Endothelial cell of umbilical vein (primary cell): ENCODE measurements around the gene SP8. TPM values are rescaled to one million over a fixed set of nuclear protein-coding genes. Genes with fewer than 3 reads are reported as not detected.

Experiments used
- BruUV-seq: library from RNA; stranded (reverse); fragments of 400-500 nt; replicated peaks from 2 replicates; lab custom pipeline; 2021; lab: Mats Ljungman, UMichigan
- CTCF ChIA-PET: fragments of 300-600, 350-600 bp; sonication (Branson Sonifier 250); formaldehyde crosslinking; loops from one replicate; lab custom pipeline; 2021; ENCODE audit warnings: antibody characterized with exemption, inconsistent platforms; lab: Charles Lee
- POLR2A ChIA-PET: fragments of 300-600, 350-600 bp; sonication (Branson Sonifier 250); formaldehyde crosslinking; loops from one replicate; lab custom pipeline; 2021; ENCODE audit warnings: antibody characterized with exemption, inconsistent platforms; lab: Charles Lee
- DNase-seq: peaks from one replicate; pipeline ENCODE4 v3.0.0-alpha.2; 2011; ENCODE audit warnings: low read depth, low spot score
- FAIRE-seq: peaks from 2 replicates; lab custom pipeline; 2011; peaks lifted over from hg19 to GRCh38; lab: Jason Lieb, UNC
- H2AFZ ChIP-seq: 2 replicates; pipeline ENCODE4 v1.6.0; 2012; ENCODE audit warnings: low read depth, low read length, control low read depth, inconsistent platforms
- H3K27ac ChIP-seq: 2 replicates; pipeline ENCODE4 v1.5.1; 2011; ENCODE audit warnings: low read depth, mild to moderate bottlenecking, control low read depth, low read length, moderate library complexity; ENCODE audit not compliant: insufficient read depth
- H3K27me3 ChIP-seq, 2 experiments: 2 replicates each; pipeline versions ENCODE4 v1.6.0 to v1.6.1; 2011; ENCODE audit warnings: low read length in 2 of 2, mixed read lengths in 1 of 2; ENCODE audit not compliant: control insufficient read depth in 2 of 2, insufficient read depth in 2 of 2
- H3K36me3 ChIP-seq, 2 experiments: 2 replicates in 1 of 2; 3 replicates in 1 of 2; pipeline ENCODE4 v1.5.1; 2011; ENCODE audit warnings: low read length in 2 of 2, mild to moderate bottlenecking in 1 of 2, moderate library complexity in 1 of 2; ENCODE audit not compliant: control insufficient read depth in 2 of 2, insufficient read depth in 2 of 2; ENCODE audit errors: extremely low read depth in 1 of 2
- H3K4me1 ChIP-seq: 3 replicates; pipeline ENCODE4 v1.5.1; 2011; ENCODE audit warnings: mild to moderate bottlenecking, low read length; ENCODE audit not compliant: control insufficient read depth, insufficient read depth; ENCODE audit errors: extremely low read depth
- H3K4me2 ChIP-seq: 2 replicates; pipeline ENCODE4 v1.6.1; 2011; ENCODE audit warnings: low read length, control low read depth, mixed read lengths; ENCODE audit not compliant: insufficient read depth
- H3K4me3 ChIP-seq, 3 experiments: fragments of 200-600 bp in 1 of 3; sonication (generic), shearing (Covaris generic) in 1 of 3; replicated peaks in 1 of 3; 2 replicates each; pipeline ENCODE4 v1.5.1; 2011 to 2016; ENCODE audit warnings: control low read depth in 3 of 3, low read length in 3 of 3, mild to moderate bottlenecking in 2 of 3, inconsistent platforms in 1 of 3, low read depth in 1 of 3, moderate library complexity in 1 of 3; ENCODE audit not compliant: insufficient read depth in 1 of 3
- H3K79me2 ChIP-seq: 2 replicates; pipeline ENCODE4 v1.6.0; 2012; ENCODE audit warnings: low read length, inconsistent platforms; ENCODE audit not compliant: control insufficient read depth, insufficient read depth
- H3K9ac ChIP-seq: replicated peaks from 2 replicates; pipeline ENCODE3; 2011; ENCODE audit warnings: low read length, control low read depth; ENCODE audit not compliant: insufficient read depth; ENCODE audit errors: extremely low read depth
- H3K9me1 ChIP-seq: replicated peaks from 3 replicates; pipeline ENCODE4 v1.6.0; 2011; ENCODE audit warnings: mild to moderate bottlenecking, low read length; ENCODE audit not compliant: control insufficient read depth, insufficient read depth; ENCODE audit errors: extremely low read depth
- H3K9me3 ChIP-seq: replicated peaks from 2 replicates; pipeline ENCODE4 v1.5.1; 2012; ENCODE audit warnings: low read length, inconsistent platforms; ENCODE audit not compliant: control insufficient read depth, insufficient read depth
- H4K20me1 ChIP-seq: replicated peaks from 2 replicates; pipeline ENCODE3; 2011; ENCODE audit warnings: mild to moderate bottlenecking, low read length; ENCODE audit not compliant: control insufficient read depth, insufficient read depth; ENCODE audit errors: extremely low read depth
- CTCF ChIP-seq, 2 donors: IDR thresholded peaks; 1 replicate in 1 of 2; 2 replicates in 1 of 2; pipeline ENCODE4 v1.5.1; 2011; ENCODE audit warnings: low read length in 2 of 2, mild to moderate bottlenecking in 2 of 2, moderate library complexity in 2 of 2, control low read depth in 1 of 2, inconsistent platforms in 1 of 2, low read depth in 1 of 2; ENCODE audit not compliant: insufficient read depth in 1 of 2; ENCODE audit errors: extremely low read depth in 1 of 2
- EZH2 ChIP-seq: IDR thresholded peaks from 2 replicates; pipeline ENCODE4 v1.6.1; 2012; ENCODE audit warnings: borderline replicate concordance, low read depth, mild to moderate bottlenecking, moderate library complexity, low read length, inconsistent platforms; ENCODE audit not compliant: severe bottlenecking
- FOS ChIP-seq: IDR thresholded peaks from 2 replicates; pipeline ENCODE4 v1.6.1; 2011; ENCODE audit warnings: mild to moderate bottlenecking, low read length, moderate library complexity, borderline replicate concordance; ENCODE audit not compliant: insufficient read depth
- GATA2 ChIP-seq: IDR thresholded peaks from 2 replicates; pipeline ENCODE4 v1.7.0; 2011; ENCODE audit warnings: low read depth, mild to moderate bottlenecking, moderate library complexity, mixed read lengths, low read length; ENCODE audit not compliant: insufficient read length, insufficient read depth
- JUN ChIP-seq: IDR thresholded peaks from 2 replicates; pipeline ENCODE4 v1.6.1; 2011; ENCODE audit warnings: borderline replicate concordance, low read depth; ENCODE audit not compliant: insufficient read length, insufficient read depth
- MAX ChIP-seq: IDR thresholded peaks from 2 replicates; pipeline ENCODE4 v1.6.1; 2011; ENCODE audit not compliant: insufficient read depth, insufficient read length
- MYC ChIP-seq: IDR thresholded peaks from one replicate; pipeline ENCODE4 v1.6.1; 2011; ENCODE audit warnings: mild to moderate bottlenecking, low read depth, low read length
- POLR2A ChIP-seq: IDR thresholded peaks from 2 replicates; pipeline ENCODE4 v1.6.1; 2012; ENCODE audit warnings: low read depth, mild to moderate bottlenecking, control low read depth, low read length
- POLR2AphosphoS5 ChIP-seq: IDR thresholded peaks from 2 replicates; pipeline ENCODE4 v1.6.1; 2012; ENCODE audit warnings: low read depth, mild to moderate bottlenecking, control low read depth, low read length, moderate library complexity; ENCODE audit not compliant: insufficient read depth
- dilution Hi-C: fragments of 300-500 bp; cut with MboI; formaldehyde crosslinking; loops from one replicate; pipeline ENCODE4 v1.15.0; 2019; ENCODE audit warnings: low sequenced_read_pairs; ENCODE audit not compliant: extremely low pct_ligation_motif_present
- intact Hi-C: fragments of 100-400 bp; cut with micrococcal nuclease; formaldehyde crosslinking; loops from one replicate; pipeline ENCODE4 v1.10.0; 2022
- polyA plus RNA-seq, 4 experiments: library from polyadenylated mRNA; depleted of rRNA in 3 of 4; stranded (reverse) in 3 of 4; unstranded in 1 of 4; fragments of >200 nt; gene quantifications; 2 replicates each; pipeline versions ENCODE4 v1.2.1 to v1.2.3, GENCODE V29; 2011 to 2012; ENCODE audit warnings: missing spikeins in 1 of 4
- total RNA-seq: library from RNA; stranded (reverse); gene quantifications from 2 replicates; pipeline ENCODE4 v1.2.3, GENCODE V29; 2021

Gene SP8
- total and polyA plus RNA-seq, 2 donors (not counting 3 experiments of a cell fraction or from before 2014, with no cell fraction given): 0.38 to 0.92 TPM

- FAIRE-seq (no peak), DNase-seq (no peak)
- Histone ChIP-seq H3K4me3 (no peak overlapping the region), H3K36me3 (no peaks in the 10 kb centered on the region), H2AFZ (no peak overlapping the region), H3K4me1 (no peaks in the 10 kb centered on the region), H3K4me2 (no peak overlapping the region), H3K27me3 (no peaks in the 10 kb centered on the region), H3K9me1 (no peaks in the 10 kb centered on the region), H3K9ac (no peak overlapping the region), H3K27ac (no peak overlapping the region), H3K79me2 (no peaks in the 10 kb centered on the region), H4K20me1 (no peaks in the 10 kb centered on the region), H3K9me3 (no peaks in the 10 kb centered on the region)
- ChIA-PET POLR2A (no interaction called here), CTCF (no interaction called here)
- TF ChIP-seq POLR2A (no peak), GATA2 (no peak), JUN (no peak), MAX (no peak), FOS (no peak), MYC (no peak), EZH2 (no peak), CTCF (IDR thresholded peaks at IDR 0.05; ENCODE audit: extremely low read depth in 1 of 2, insufficient read depth in 1 of 2, low read depth in 1 of 2, low read length in 2 of 2) (no peak), POLR2AphosphoS5 (no peak)
- intact Hi-C loops (no loop called here), dilution Hi-C loops (no loop called here)
- no TSS peak for BruUV-seq
Measured at GRCh38 chr7:20744954-20745446, 41.7 kb downstream of the SP8 start.
